GM23338 (cell line): ENCODE measurements around the gene ZBTB45. TPM values are rescaled to one million over a fixed set of nuclear protein-coding genes. Genes with fewer than 3 reads are reported as not detected.

ENCODE experiments used
- ATAC-seq: fragments of 200-7000 bp; cut with Tn5 transposase; 3 replicates; pipeline ENCODE4 v1.9.1; 2020
- DNase-seq: peaks from one replicate; pipeline ENCODE4 v3.0.0-alpha.2; 2015; ENCODE audit warnings: low spot score
- H2AFZ ChIP-seq: fragments of 200-600 bp; sonication (generic); 2 replicates; pipeline ENCODE4 v1.8.0; 2016; ENCODE audit warnings: antibody characterized with exemption, mild to moderate bottlenecking, moderate library complexity
- H3F3A ChIP-seq: fragments of 200-600 bp; sonication (generic); replicated peaks from 2 replicates; pipeline ENCODE4 v1.8.0; 2017; ENCODE audit warnings: antibody characterized with exemption, mixed run types, low read depth
- H3K27ac ChIP-seq: fragments of 200-600 bp; sonication (generic); 2 replicates; pipeline ENCODE4 v1.6.1; 2016; ENCODE audit warnings: low read depth
- H3K27me3 ChIP-seq: fragments of 200-600 bp; sonication (generic); 2 replicates; pipeline ENCODE4 v1.8.0; 2016; ENCODE audit warnings: mild to moderate bottlenecking, mixed run types, moderate library complexity; ENCODE audit not compliant: insufficient read depth
- H3K36me3 ChIP-seq: fragments of 200-600 bp; sonication (generic); 2 replicates; pipeline ENCODE4 v1.8.0; 2016; ENCODE audit warnings: mild to moderate bottlenecking; ENCODE audit not compliant: insufficient read depth
- H3K4me1 ChIP-seq: fragments of 200-600 bp; sonication (generic); 2 replicates; pipeline ENCODE4 v1.8.0; 2016; ENCODE audit warnings: mild to moderate bottlenecking, moderate library complexity; ENCODE audit not compliant: insufficient read depth
- H3K4me2 ChIP-seq: fragments of 200-600 bp; sonication (generic); 2 replicates; pipeline ENCODE4 v1.7.1; 2017; ENCODE audit warnings: mixed run types
- H3K4me3 ChIP-seq: fragments of 200-600 bp; sonication (generic); 2 replicates; pipeline ENCODE4 v1.6.1; 2016; ENCODE audit warnings: mixed run types
- H3K79me2 ChIP-seq: fragments of 200-600 bp; sonication (generic); replicated peaks from 2 replicates; pipeline ENCODE4 v1.8.0; 2017; ENCODE audit warnings: mild to moderate bottlenecking; ENCODE audit not compliant: insufficient read depth
- H3K9me2 ChIP-seq: fragments of 200-600 bp; sonication (generic); 2 replicates; pipeline ENCODE4 v1.8.0; 2017; ENCODE audit not compliant: insufficient read depth
- H4K20me1 ChIP-seq: fragments of 200-600 bp; sonication (generic); replicated peaks from 2 replicates; pipeline ENCODE4 v1.8.0; 2017; ENCODE audit warnings: mild to moderate bottlenecking; ENCODE audit not compliant: insufficient read depth
- H3K27ac Mint-ChIP-seq: 2 replicates; pipeline ENCODE4 v1.8.0; 2020; ENCODE audit warnings: inconsistent platforms, mild to moderate bottlenecking, moderate library complexity, mixed read lengths
- H3K27me3 Mint-ChIP-seq: 3 replicates; pipeline ENCODE4 v1.8.0; 2022; ENCODE audit warnings: low read depth, mild to moderate bottlenecking, moderate library complexity, mixed read lengths, inconsistent platforms; ENCODE audit not compliant: insufficient read depth, poor library complexity
- H3K36me3 Mint-ChIP-seq: 3 replicates; pipeline ENCODE4 v1.8.0; 2021; ENCODE audit warnings: low read depth, mild to moderate bottlenecking, inconsistent platforms, moderate library complexity, mixed read lengths
- H3K4me1 Mint-ChIP-seq: 3 replicates; pipeline ENCODE4 v1.8.0; 2020; ENCODE audit warnings: mild to moderate bottlenecking, inconsistent platforms, mixed read lengths
- H3K4me3 Mint-ChIP-seq: 3 replicates; pipeline ENCODE4 v1.8.0; 2021; ENCODE audit warnings: moderate library complexity, mild to moderate bottlenecking, inconsistent platforms, mixed read lengths
- H3K9me3 Mint-ChIP-seq: 3 replicates; pipeline ENCODE4 v1.8.0; 2020; ENCODE audit warnings: moderate library complexity, mild to moderate bottlenecking, inconsistent platforms, mixed read lengths
- CREB1 ChIP-seq: fragments of 250-450 bp; sonication (Bioruptor Pico); IDR thresholded peaks from 2 replicates; pipeline ENCODE4 v1.5.0; 2020; ENCODE audit warnings: low read depth, mild to moderate bottlenecking, moderate library complexity
- CTCF ChIP-seq, 2 experiments: fragments of 200-600 bp in 1 of 2; sonication (generic) in 1 of 2; conservative IDR thresholded peaks; 2 replicates each; pipeline versions ENCODE4 v1.5.1 to v1.6.1; 2016 to 2017; ENCODE audit warnings: antibody characterized with exemption in 2 of 2, low read depth in 2 of 2, mild to moderate bottlenecking in 2 of 2, moderate library complexity in 1 of 2
- ETS1 ChIP-seq: IDR thresholded peaks from 2 replicates; pipeline ENCODE4 v1.6.1; 2016; ENCODE audit warnings: antibody characterized with exemption
- EZH2 ChIP-seq: fragments of 200-600 bp; sonication (generic); IDR thresholded peaks from one replicate; pipeline ENCODE4 v1.8.0; 2017; ENCODE audit warnings: antibody characterized with exemption, mild to moderate bottlenecking, low read depth; ENCODE audit not compliant: unreplicated experiment
- EZH2phosphoT487 ChIP-seq: fragments of 200-600 bp; sonication (generic); IDR thresholded peaks from one replicate; pipeline ENCODE4 v1.8.1; 2018; ENCODE audit warnings: antibody characterized with exemption; ENCODE audit not compliant: unreplicated experiment
- JUNB ChIP-seq: IDR thresholded peaks from one replicate; pipeline ENCODE4 v1.6.1; 2016; ENCODE audit warnings: antibody characterized with exemption; ENCODE audit not compliant: unreplicated experiment
- NANOG ChIP-seq: IDR thresholded peaks from 2 replicates; pipeline ENCODE4 v1.6.1; 2016; ENCODE audit warnings: antibody characterized with exemption, borderline replicate concordance
- POLR2AphosphoS5 ChIP-seq: IDR thresholded peaks from 2 replicates; pipeline ENCODE4 v1.6.1; 2016; ENCODE audit warnings: antibody characterized with exemption, low read depth
- REST ChIP-seq: IDR thresholded peaks from one replicate; pipeline ENCODE4 v1.6.1; 2018; ENCODE audit warnings: antibody characterized with exemption; ENCODE audit not compliant: unreplicated experiment
- STAT1 ChIP-seq: IDR thresholded peaks from one replicate; pipeline ENCODE4 v1.6.1; 2016; ENCODE audit warnings: antibody characterized with exemption; ENCODE audit not compliant: unreplicated experiment
- ZNF114 ChIP-seq: fragments of 250-450 bp; sonication (Bioruptor Pico); IDR thresholded peaks from 2 replicates; pipeline ENCODE4 v1.5.0; 2020; ENCODE audit warnings: mild to moderate bottlenecking, moderate library complexity
- ZNF331 ChIP-seq: fragments of 250-450 bp; sonication (Bioruptor Pico); IDR thresholded peaks from 2 replicates; pipeline ENCODE4 v1.5.0; 2020; ENCODE audit warnings: low read depth, mild to moderate bottlenecking, moderate library complexity
- ZNF462 ChIP-seq: fragments of 250-450 bp; sonication (Bioruptor Pico); IDR thresholded peaks from 2 replicates; pipeline ENCODE4 v1.5.0; 2020; ENCODE audit warnings: mild to moderate bottlenecking, moderate library complexity
- polyA plus RNA-seq: library from polyadenylated mRNA; unstranded; fragments of >200 nt; fragmentation: Nextera tagmentation; extraction: Ambion mirVana; gene quantifications from 2 replicates; pipeline ENCODE4 v1.2.1, GENCODE V29; 2016
- total RNA-seq: library from RNA; depleted of rRNA; stranded (reverse); fragments of >200 nt; shearing (Covaris generic); gene quantifications from 2 replicates; pipeline ENCODE4 v1.2.3, GENCODE V29; 2014

ZBTB45 gene
- total and polyA plus RNA-seq, 2 experiments from 2014 or later = 9.5 to 10.4 TPM

- Histone ChIP-seq H3K4me3 (no peak overlapping the region), H3K4me2 (no peak overlapping the region), H2AFZ (no peak overlapping the region), H3F3A (peaks cover 84% of the 10 kb centered on the region), H3K9me2 (no peaks in the 10 kb centered on the region), H3K27me3 (no peaks in the 10 kb centered on the region), H3K27ac (peak overlapping the region; percentile 96; the same call in 1 of the 2 replicates), H4K20me1 (peaks cover 18% of the 10 kb centered on the region), H3K79me2 (peaks cover 22% of the 10 kb centered on the region), H3K36me3 (peaks cover 41% of the 10 kb centered on the region), H3K4me1 (peaks cover 16% of the 10 kb centered on the region)
- H3K36me3 Mint-ChIP-seq = peaks cover 90% of the 10 kb centered on the region
- TF ChIP-seq EZH2phosphoT487 (no peak), POLR2AphosphoS5 (no peak), ZNF462 (CRISPR knock-in tag) (no peak), ZNF331 (CRISPR knock-in tag) (no peak), REST (no peak), CREB1 (CRISPR knock-in tag) (no peak), ZNF114 (no peak), STAT1 (no peak), JUNB (no peak), CTCF (conservative IDR thresholded peaks at IDR 0.05; ENCODE audit: low read depth in 2 of 2) (no peak), NANOG (no peak), EZH2 (no peak), ETS1 (no peak)
- ATAC-seq (no peak), DNase-seq (no peak)
- peaks cover 40% of the 10 kb centered on the region for H3K4me1 Mint-ChIP-seq
- H3K27ac Mint-ChIP-seq = no peak overlapping the region
- peaks cover 35% of the 10 kb centered on the region for H3K27me3 Mint-ChIP-seq
- peaks cover 8% of the 10 kb centered on the region; the same call in 2 of the 3 replicates for H3K9me3 Mint-ChIP-seq
- H3K4me3 Mint-ChIP-seq = peak overlapping the region; percentile 17; the same call in 1 of the 3 replicates
These were observed 33.0 kb upstream of the ZBTB45 start for GRCh38 chr19:58552655-58553054.
